NCI-H526 (cell line): ENCODE results near the gene APOBEC4.

Source experiments
- DNase-seq, 2 experiments: peaks; one replicate each; lab custom pipeline; 2025; lab: John Stamatoyannopoulos, UW

The APOBEC4 gene

DNA sequence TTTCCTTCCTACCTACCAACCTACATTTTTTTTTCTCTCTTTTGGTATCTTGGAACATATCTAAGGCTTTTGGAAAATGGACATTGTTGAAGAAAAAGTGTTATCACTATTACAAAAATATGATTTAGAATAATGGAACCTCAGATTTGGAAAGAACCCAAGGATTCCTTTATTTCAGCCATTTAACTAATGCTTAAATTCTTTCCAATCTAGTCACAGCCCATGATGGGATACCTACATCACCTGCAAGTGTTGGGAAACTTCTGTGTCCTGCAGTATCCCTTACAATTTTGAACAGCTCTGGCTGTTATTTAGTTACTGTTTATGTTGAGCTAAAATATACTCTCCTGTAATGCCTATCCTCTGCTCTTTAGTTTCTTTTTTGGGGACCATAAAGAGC, 22.3 kb upstream of the APOBEC4 start:
- DNase-seq: no peak

DNA sequence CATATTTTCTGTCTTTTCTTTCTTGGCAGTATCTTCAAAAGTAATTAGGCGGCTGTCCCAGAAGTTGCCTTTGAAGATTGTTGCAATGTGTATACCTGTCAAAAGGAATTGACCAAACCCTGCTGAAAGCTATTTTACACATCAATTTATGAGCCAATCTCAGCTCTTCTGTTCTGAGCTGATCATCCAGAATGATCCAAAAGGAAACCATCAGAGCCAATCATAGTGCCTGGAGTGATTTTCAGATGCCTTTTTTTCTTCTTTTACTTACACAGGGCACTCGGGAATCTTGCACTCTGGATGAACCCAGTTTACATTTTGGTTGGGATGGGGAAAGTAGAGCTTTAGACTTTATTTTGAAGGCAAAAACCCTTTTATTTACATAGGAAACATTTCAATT, 21.8 kb upstream of the APOBEC4 start:
- DNase-seq: no peak

DNA sequence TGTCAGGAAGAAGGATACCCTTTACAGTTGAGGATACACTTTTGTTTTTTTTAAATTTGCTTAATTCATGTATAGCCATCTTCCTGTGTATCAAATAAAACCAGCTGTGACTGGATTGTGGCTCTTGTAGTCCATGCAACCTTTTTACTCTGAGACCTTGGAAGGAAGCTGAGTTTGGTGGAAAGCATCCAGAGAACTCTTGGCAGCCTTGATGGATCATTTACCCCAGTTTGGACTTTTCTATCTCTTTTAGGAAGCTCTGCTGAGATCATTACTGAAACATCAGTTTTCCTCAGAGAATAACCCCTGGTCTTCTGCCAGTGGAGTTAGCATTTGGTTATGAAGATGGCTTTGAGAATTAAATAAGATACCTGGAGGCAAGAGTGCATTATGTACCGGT, 21.2 kb upstream of the APOBEC4 start:
- no peak for DNase-seq

DNA sequence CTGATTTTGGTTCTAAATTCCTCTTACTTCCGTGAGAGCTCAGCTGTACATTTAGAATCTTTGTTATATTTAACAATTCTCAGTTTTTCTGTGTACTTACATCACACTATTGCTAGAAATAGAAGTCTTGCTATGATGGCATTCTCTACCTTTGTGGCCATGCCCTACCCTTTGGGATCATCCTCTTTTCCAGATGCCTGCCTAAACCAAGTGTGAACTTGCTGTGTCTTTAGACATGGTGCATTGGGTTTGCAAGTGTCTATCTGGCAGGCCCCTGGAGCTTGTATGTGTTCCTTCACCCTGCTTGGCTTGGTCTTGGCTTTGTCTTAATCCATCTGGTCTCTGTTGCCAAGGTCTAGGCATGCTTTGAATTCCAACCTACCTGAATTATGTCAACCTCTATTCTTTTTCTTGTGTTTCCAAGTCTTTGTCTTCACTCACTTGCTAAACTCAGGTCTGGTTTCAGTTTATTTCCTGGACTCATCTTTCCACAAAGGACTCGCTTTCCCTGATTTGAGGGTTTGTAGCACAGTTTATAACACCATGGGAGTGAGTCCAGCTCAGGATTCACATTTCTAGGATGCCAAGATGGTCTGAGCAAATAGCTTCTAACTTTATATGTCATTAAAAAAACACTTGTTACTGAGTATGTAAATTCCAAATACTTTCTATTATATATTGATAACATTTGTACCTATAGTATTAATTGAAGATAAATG, 20.6 kb upstream of the APOBEC4 start:
- DNase-seq: no peak

DNA sequence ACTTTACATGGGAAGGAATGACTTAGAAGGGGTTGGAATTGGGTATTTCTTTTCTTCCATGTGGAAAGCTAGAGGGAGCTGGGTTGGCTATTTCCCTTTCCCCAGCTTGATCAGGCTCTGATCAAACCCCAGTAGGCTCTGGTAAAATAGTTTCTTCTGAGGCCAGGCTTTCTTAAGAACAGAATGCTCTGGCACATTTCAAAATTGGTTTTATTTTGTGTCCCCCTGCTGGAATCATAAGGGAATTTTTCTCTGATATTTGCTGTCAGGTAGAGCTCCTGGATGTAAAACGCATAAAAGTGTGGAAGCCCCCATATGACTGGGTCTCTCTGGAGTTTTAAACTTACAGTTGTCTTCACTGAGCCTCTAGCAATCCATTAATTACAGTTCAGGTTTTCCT, 17.1 kb upstream of the APOBEC4 start:
- DNase-seq: no peak

DNA sequence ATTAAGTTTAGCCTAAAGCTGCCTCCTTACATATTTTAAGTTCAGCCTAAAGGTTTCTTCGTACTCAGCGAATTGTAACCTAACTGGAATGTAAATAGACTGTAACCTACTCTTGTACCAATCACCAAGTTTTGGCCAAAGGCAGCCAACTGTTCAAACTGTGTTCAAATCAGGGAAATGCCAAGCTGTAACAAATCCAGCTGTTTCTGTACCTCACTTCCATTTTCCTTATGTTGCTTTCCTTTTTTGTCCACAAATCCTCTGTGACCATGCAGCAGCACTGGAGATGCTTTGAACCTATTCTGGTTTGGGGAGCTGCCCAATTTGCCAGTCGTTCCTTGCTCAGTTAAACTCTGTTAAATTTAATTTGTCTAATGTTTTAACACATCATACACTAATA, 3.2 kb upstream of the APOBEC4 start:
- no peak for DNase-seq

DNA sequence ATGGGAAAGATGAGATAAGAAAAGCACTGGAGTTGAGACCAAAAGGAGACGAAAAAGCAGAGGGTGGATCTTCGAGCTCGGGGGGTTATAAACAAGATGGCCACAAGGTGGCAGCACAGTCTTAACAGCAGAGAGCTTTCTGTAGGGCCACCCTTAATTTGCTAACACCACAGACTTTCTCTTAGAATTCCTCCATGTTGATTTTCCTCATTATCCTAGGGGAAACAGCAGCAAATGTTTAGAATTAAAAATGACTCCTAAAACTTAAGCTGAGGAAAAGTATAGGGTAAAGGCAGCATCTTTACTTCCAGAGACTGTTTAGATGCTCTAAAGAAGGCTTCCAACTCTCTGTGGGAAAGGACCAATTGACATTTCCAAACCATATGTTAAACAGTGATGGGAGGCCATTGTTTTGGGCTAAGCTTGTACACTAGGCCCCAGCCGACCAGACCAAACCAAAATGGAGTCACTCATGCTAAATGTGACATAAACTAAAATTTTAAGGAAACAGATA, 2.5 kb upstream of the APOBEC4 start:
- peak; percentile 92 to 98 for DNase-seq

DNA sequence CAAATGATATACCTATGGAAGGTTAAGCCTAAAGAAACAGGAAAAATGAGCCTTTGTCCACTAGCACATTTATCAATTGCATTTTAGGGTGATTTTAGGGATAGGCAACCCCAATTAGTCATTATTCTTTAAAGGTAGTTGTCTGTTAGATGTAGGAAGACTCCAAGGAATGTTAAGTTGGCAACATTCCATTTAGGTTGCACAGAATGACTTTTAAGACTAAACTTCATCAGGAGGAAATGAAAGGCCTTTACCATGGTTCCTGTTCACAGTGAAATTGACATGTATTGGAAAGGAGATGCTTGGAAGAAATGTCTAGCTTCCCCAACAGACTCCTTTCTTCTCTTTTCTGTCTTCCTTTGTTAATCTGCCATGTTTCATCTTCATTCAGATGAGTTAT, 1.6 kb upstream of the APOBEC4 start:
- DNase-seq: no peak

DNA sequence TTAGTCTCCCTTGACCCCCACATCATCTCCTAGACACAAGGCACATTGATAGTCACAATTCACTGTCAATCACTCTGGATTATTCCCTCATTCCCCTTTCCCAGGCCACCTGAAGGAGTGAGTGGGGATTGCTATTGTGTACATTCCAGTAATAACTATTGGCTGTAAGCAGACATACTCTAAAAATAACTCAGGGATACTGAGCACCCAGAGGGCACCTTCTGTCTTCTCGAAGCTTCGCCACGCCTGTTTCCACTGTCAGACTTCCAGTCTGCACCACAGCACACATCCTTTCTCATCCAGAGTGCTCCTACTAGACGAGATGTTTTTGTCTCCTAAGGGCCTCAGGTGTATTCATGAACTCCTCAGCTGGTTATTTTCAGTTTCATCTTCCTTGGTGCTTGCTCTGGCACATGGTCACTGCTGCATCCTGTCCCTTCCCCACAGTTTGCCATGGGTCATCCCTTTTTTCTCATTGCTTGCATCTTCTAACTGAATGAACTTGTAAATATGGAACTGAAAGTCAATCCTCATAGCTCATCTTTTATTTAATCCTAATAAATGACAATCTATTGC, 848 bp upstream of the APOBEC4 start:
- peak; percentile 65 to 75 for DNase-seq

DNA sequence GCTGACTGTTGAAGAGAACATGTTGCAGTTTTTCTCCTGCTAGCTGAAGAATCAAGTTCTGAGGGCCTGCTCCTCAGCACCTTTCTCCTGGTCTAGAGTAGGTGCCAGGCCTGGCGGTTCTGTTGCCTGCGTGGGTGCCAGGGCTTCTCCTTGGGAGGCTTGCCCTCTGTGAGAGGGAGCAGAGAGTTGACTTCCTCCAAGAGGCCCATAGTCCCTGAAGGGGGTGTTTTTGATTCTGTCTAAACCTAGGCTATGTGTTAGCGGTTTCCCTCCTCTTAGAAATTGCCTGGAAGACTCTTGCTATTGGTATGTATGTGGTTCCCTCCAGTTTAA, 312 bp upstream of the APOBEC4 start:
- no peak for DNase-seq

DNA sequence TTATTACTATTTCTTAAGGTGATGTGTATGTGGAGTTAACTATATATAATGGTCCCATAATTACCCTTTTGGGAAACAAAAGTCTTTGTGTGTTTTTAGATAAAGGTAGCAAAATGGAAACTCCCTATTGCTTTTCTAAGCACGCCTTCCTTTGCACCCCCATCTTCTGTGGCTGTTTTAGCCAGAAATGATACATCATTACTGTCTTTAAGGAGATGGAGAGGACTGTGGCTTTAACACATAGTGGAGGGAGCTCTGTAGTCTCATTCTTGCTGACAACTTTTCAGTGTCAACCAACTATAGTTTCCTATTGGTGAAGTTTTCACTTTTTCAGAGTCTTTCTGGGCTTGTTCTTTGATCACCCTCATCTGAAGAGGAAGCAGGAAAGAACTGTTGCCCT, 1.0 kb downstream of the APOBEC4 start:
- DNase-seq: no peak

DNA sequence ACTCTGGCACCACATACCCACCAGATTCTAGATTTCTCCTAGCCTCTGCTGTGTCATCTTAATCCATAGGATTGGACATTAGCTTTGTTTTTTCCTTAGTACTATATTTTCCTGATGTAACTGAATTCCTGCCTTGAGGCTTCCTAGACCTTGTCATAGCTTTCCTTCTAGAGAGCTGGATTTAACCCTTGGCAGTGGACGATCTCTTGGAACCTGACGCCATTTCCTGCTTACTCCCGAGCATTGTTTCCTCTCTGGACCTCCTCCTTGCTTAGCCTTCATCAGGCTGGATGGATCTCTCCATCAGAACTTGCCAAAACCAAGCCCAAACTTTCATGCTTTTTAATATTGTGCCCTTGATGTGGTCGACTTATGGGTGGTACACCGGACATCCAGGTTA, 1.5 kb downstream of the APOBEC4 start:
- no peak for DNase-seq

DNA sequence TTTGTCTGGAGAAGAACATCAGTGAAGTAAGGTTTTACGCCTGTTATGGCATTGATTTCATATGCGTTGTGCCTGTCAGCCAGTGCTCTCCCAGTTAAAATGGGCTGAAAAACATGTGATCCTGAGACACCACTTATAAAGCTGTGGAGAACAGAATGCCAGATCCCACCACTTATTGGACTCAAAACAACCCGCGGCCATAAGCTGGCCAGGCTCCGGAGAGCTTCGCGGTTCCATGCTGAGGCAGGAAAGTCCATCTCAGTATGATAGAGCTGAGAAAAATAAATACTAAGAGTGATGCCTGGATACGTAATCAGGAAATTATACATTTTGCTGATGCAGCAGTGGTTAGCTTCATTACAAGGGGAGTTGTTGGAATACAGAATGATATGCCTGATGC, 5.1 kb downstream of the APOBEC4 start:
- DNase-seq: no peak

DNA sequence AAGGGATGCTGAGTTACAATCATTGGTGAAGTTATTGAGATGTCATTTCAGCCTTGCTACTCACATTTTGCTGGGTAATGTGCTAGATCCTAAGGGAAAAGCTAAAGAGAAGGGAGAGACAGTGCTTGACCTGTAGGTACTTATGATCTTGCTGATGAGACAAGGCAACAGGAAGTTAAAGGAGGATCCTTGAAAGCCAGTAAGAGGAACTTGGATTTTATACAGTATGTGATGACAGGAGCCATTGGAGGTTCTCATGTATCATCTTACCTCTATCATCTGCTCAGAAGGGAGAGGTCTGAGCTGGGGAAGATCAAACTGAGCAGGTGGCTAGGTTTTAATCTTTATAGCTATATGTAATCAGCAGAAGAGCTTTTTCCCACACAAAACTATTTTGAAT, 6.3 kb downstream of the APOBEC4 start:
- DNase-seq: no peak

DNA sequence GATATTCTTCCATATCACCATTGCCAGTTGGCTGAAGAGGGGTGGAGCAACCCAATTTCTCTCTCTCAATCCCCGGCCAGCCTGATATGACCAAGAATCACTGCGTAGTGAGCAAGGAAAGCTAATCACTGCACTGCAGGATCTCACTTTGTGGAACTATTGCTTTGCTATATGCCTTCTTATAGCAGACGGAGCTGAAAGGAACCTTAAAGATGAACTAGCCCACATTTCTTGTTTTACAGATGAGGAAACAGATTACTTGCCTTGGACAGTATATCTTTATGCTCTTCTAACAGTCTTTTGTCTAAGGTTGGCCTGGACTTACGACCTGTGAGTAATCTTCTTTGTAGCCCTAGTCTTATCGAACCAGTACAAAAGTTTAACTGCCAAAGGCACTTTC, 7.6 kb downstream of the APOBEC4 start:
- DNase-seq: no peak

DNA sequence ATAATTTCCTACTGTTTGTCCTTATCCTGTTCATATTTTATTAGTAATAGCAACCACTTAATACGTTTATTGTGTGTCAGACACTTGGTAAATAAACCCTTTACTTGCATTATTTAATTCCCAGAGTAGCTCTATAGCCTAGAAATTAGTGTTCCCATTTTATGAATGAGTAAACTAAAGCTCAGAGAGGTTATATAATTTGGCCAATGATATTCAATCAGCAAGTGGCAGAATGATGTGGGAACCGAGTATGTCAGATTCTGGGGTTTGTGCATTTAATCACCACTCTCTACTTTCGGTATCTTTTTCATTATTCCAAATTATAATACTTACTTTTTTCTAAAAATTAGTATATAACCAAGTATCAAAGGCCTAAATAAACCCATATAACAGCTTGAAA, 10.9 kb downstream of the APOBEC4 start:
- DNase-seq: no peak

DNA sequence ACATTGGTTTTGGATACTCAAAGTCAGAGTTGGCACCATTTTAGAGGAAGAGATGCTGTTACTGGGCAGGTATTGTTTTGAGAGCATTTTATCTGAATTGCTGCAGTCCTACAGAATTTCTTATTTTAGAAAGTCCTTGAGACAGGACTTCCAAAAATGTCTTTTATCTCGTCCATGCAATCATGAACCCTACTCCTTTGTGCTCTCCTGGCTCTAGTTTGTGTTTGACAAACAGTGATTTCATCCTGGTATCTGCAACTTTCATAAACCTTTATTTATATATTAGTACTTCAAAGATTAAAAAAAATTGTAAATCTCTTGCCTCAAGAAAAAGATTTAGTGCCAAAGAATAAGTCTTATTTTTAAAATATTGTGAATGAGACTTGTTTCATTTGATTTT, 12.9 kb downstream of the APOBEC4 start:
- no peak for DNase-seq

DNA sequence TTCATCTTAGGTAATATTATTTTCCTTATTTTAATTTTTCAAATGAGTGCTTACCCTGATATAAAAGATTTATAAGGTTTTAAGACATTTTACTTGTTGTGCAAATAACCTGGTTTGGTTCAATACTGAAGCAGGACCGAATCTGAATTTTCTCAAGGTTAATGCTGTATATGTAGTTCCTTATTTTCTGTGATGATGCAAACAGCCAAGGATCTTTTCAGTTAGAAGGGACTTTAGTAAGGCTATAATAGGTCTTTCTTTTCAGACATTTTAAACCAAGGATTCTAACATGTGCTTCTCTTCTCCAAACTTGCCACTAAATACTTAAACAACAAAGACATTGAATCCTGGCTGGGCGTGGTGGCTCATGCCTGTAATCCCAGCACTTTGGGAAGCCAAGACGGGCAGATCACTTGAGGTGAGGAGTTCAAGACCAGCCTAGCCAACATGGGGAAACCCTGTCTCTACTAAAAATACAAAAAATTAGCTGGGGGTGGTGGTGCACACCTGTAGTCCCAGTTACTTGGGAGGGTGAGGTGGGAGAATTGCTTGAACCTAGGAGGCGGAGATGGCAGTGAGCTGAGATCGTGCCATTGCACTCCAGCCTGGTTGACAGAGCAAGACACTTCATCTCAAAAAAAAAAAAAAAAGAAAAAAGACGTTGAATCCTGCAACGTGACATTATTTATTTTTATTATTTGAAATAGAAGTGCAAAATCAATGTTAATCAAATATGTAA, 14.3 kb downstream of the APOBEC4 start:
- DNase-seq: no peak

DNA sequence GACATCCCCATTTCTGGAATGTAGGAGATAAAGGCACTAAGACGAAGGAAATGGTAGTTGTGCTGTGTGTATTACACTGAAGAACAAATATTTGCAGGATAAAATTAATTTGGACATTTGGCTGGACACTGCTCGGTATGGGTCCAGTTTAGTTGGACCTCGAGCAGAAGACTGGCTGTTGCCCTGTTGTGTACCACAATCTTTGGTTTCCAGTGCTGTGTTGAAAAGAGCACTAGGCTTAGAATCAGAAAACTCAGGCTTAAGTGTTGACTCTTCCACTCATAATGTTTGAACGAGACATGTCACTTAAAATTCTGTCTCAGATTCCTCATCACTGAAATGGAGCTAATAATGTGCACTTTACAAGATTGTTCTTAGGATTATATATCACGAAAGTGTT, 16.3 kb downstream of the APOBEC4 start:
- DNase-seq: peak in 1 of 2 experiments; percentile 52

DNA sequence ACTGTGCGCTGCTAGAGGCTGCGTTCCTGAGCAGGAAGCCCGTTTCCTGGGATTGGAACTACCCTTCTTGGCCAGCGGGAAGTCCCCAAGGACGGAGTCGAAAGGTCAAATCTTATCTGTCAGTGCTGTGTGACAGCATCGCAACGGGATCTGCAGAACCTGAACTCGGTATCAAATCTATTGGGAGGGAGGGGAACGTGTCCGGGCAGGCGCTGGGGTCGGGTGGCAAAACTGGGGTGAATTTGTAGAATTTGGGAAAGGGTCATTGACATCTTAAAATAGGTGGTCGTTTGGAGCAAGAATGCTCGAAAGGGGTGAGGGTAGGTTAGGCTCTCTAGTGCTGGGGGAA, 16.8 kb downstream of the APOBEC4 start:
- no peak for DNase-seq

DNA sequence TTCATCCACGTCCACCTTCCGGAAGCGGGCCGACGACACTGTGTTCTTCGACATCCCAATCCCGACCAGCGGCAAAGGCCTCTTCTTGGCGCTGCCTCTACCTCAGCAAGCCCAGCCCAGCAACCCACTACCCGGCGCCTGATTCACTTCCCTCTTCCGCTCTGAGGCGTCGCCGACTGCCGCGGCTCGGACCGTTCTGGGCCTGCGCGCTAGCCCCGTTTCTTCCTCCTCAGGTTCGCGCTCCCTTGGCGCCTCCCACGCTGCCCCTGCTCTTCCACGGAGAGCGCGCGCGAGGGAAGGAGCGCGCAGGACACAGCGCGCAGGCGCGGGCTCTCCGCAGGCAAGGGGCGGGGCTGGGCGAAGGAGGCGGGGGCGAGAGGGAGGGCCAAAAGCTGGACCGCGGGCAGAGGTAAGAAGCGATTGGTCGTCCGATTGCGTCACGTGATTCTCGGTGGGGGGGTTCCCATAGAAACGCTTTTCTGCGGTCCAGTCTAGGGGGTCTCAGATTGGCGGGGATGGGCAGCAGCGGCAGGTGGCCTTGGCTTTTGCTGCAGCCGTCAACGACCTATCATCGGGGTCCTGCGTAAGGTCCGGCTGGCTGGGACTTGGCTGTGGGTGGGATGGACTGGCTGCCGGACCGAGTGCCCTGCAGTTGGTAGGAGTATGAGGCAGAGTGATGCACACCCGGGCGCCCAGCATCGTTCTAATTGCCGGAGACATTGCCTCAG, 17.3 kb downstream of the APOBEC4 start, which contains the start of gene ARPC5:
Gene ARPC5 (minus strand): TSS at position 178 of the 728 bp plus-strand sequence. CDS start 124 bp downstream, at position 54.
- peak; percentile 99 to 100 for DNase-seq

DNA sequence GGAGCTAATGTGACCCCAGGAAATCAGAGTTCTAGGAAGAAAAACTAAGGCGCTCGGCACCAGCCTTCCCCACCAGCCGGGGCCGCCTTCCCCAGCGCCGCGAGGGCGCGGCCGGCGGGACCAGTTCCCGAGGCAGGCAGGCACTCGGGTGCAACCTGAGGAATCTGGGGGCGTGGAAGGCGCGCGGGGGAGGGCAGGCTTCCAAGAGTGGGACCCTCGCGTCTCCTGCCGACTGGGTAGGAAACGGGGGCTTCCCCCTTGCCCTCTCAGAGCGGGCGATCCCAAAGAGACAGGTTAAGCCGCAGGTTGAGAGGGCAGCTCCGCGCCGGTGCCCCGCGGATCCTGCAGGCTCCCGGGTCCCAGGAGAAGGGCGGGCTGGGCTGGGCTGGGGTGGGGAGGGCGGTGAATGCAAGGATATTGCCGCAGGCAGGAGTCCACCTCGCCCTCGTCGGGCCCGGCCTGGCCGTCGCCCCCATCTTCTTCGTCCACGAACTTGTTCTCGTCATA, 18.0 kb downstream of the APOBEC4 start:
- DNase-seq: peak; percentile 60 to 88
